ENCODE results near the gene AIM2.

DNA sequence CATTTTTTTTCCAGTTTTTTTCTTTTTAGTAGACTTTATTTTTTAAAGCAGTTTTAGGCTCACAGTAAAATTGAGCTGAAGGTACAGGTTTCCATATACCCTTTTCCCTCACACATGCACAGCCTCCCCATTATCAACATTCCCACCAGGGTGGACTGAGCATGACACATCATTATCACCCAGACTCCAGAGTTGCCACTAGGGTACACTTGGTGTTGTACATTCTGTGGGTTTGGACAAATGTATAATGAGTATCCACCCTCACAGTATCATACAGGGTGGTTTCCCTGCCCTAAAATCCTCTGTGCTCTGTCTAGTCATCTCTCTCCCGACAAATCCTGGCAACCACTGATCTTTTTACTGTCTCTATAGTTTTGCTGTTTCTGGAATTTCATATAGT is 3.0 kb upstream of the AIM2 start:
- TF ChIP-seq, protein P1, sequence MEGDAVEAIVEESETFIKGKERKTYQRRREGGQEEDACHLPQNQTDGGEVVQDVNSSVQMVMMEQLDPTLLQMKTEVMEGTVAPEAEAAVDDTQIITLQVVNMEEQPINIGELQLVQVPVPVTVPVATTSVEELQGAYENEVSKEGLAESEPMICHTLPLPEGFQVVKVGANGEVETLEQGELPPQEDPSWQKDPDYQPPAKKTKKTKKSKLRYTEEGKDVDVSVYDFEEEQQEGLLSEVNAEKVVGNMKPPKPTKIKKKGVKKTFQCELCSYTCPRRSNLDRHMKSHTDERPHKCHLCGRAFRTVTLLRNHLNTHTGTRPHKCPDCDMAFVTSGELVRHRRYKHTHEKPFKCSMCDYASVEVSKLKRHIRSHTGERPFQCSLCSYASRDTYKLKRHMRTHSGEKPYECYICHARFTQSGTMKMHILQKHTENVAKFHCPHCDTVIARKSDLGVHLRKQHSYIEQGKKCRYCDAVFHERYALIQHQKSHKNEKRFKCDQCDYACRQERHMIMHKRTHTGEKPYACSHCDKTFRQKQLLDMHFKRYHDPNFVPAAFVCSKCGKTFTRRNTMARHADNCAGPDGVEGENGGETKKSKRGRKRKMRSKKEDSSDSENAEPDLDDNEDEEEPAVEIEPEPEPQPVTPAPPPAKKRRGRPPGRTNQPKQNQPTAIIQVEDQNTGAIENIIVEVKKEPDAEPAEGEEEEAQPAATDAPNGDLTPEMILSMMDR (IDR thresholded peaks at IDR 0.05), result no peak
- TF ChIP-seq EP300 (IDR thresholded peaks at IDR 0.05), result no peak
- no peak for TF ChIP-seq POLR2A (IDR thresholded peaks at IDR 0.05)

Measured in upper lobe of left lung (tissue), 4 donors.